ENCODE measurements around the gene UST.
A peak's percentile ranks its signal among the peaks of the same experiment; 100 is the strongest.

UST gene

GRCh38 chr6:149111556-149112115, 364.8 kb downstream of the UST start:
- H3K4me1 Mint-ChIP-seq (ENCODE audit: low read depth) = peaks cover 50% of the 10 kb centered on the region
- peak overlapping the region; percentile 63 for H3K27ac Mint-ChIP-seq
- peaks cover 2% of the 10 kb centered on the region for H3K27me3 Mint-ChIP-seq
- H3K9me3 Mint-ChIP-seq = no peaks in the 10 kb centered on the region
- no peak overlapping the region for H3K4me3 Mint-ChIP-seq
- intact Hi-C loops (cut with micrococcal nuclease) = no loop called here
- H3K36me3 Mint-ChIP-seq (ENCODE audit: low read depth) = no peaks in the 10 kb centered on the region

DNA sequence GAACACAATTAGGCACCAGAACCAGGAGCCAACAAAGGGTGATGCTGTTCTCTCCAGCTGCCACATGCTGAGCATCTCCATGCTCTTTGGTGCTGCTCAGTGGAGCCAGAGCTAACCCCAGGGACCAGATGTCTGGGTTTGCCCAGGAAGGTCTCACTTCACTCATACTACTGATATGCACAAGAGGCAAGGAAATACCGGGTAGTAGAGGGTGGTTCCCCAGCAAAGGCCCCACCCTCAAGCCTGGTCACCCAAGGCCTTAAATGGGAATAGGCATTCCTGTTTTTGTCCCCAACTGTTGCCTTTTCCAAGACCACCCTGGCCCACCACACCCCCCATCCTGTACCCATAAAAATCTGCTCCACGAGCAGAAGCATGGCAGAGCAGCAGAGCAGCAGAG, 366.1 kb downstream of the UST start:
- no peak overlapping the region for H3K4me3 Mint-ChIP-seq
- H3K4me1 Mint-ChIP-seq (ENCODE audit: low read depth) = peaks cover 50% of the 10 kb centered on the region
- H3K27me3 Mint-ChIP-seq = peaks cover 4% of the 10 kb centered on the region
- intact Hi-C loops (cut with micrococcal nuclease) = no loop called here
- no peaks in the 10 kb centered on the region for H3K9me3 Mint-ChIP-seq
- peak overlapping the region; percentile 25 for H3K27ac Mint-ChIP-seq
- H3K36me3 Mint-ChIP-seq (ENCODE audit: low read depth) = no peaks in the 10 kb centered on the region

- H3K9me3 Mint-ChIP-seq = no peaks in the 10 kb centered on the region
- H3K4me3 Mint-ChIP-seq = no peak overlapping the region
- H3K36me3 Mint-ChIP-seq (ENCODE audit: low read depth) = no peaks in the 10 kb centered on the region
- no peak overlapping the region for H3K27ac Mint-ChIP-seq
- peaks cover 44% of the 10 kb centered on the region for H3K4me1 Mint-ChIP-seq (ENCODE audit: low read depth)
- H3K27me3 Mint-ChIP-seq = peaks cover 4% of the 10 kb centered on the region
- intact Hi-C loops (cut with micrococcal nuclease) = no loop called here
These were observed 367.3 kb downstream of the UST start for GRCh38 chr6:149114167-149114566.

DNA sequence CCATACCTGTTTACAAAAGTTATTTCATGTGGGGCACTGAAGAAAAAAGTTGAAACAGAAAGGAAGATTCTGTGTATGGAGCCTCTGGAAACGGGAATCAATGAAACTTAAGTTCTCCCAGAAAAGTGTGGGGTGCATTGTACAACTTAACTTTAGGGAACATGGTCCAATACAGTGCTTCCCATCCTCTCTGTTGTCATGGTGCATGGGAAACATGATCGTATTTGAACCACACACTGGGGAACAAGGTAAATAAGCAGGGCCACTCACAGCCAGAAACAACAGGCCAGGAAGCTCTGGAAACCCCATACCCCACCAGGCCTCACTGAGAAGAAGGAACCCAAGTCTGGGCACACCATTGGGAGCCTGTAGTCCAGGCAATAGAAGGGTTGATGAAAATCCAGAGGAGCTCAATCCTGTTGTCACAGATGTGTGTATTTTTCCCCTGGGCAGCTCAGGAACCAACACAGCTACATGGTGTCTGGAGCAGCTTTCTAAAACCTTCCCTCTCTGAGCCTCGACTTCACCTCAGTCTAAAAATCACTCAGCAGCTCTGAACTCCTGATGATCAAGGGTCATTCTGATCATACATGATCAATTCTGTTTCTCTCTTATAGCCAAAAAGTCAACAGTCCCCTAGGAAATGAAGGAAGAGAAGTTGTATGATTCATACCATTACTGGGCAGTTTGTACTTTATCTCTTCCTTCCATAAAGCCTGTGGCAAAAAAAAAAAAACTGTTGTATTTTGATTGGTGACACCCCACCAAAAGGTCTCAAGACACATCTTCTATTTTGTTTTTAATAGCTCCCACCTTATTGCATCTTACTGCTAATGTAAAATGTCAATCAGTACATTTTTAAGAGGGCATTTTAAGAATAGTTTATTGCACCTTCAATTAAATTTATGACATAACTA, 372.2 kb downstream of the UST start:
- Mint-ChIP-seq H3K4me1 (ENCODE audit: low read depth) (peaks cover 21% of the 10 kb centered on the region), H3K27me3 (peaks cover 4% of the 10 kb centered on the region), H3K27ac (no peak overlapping the region), H3K9me3 (no peaks in the 10 kb centered on the region), H3K4me3 (no peak overlapping the region), H3K36me3 (ENCODE audit: low read depth) (no peaks in the 10 kb centered on the region)
- intact Hi-C loops (cut with micrococcal nuclease) = no loop called here

DNA sequence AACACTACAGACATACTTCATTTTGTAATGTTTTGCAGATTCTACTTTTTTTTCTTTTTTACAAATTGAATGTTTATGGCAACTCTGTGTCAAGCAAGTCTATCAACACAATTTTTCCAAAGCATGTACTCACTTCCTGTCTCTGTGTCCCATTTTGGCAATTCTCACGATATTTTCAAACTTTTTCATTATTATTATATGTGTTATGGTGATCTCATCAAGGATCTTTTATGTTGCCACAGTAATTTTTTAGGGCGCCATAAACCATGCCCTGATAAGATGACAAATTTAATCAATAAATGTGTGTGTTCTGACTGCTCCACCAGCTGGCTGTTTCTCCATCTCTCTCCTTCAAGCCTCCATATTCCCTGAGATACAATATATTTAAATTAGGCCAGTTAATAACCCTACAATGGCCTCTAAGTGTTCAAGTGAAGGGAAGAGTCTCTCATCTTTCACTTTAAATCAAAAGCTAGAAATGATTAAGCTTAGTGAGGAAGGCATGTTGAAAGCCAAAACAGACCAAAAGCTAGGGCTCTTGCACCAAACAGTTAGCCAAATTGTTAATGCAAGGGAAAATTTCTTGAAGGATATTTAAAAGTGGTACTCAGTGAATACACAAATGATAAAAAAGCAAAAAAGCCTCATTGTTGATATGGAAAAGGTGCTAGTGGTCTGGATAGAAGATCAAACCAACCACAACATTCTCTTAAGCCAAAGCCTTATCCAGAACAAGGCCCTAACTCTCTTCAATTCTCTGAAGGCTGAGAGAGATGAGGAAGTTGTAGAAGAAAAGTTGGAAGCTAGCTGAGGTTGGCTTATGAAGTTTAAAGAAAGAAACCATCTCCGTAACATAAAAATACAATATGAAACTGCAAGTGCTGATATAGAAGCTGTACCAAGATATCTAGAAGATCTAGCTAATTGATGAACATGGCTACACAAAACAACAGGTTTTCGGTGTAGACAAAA, 376.3 kb downstream of the UST start:
- Mint-ChIP-seq H3K27ac (no peak overlapping the region), H3K36me3 (ENCODE audit: low read depth) (no peaks in the 10 kb centered on the region)

DNA sequence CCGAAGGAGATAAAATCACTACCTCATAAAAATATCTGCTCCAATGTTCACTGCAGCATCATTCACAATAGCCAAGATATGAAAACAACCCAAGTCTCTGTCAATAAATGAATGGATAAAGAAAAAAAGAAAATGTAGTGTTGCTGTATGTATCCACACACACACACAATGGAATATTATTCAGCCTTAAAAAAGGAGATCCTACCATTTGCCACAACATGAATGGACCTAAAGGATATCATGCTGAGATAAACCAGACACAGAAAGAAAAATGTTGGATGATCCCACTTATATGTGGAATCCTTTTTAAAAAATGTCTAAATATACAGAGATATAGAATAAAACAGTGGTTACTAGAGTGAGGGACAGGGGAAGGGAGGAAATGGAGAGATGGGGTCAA, 378.5 kb downstream of the UST start:
- Mint-ChIP-seq H3K27me3 (no peaks in the 10 kb centered on the region), H3K9me3 (no peaks in the 10 kb centered on the region), H3K27ac (no peak overlapping the region), H3K36me3 (ENCODE audit: low read depth) (no peaks in the 10 kb centered on the region), H3K4me1 (ENCODE audit: low read depth) (peaks cover 31% of the 10 kb centered on the region), H3K4me3 (no peak overlapping the region)
- intact Hi-C loops (cut with micrococcal nuclease) = no loop called here

More for the DNA sequence above, 376.3 kb downstream of the UST start:
- peaks cover 15% of the 10 kb centered on the region for H3K4me1 Mint-ChIP-seq (ENCODE audit: low read depth)
- no peaks in the 10 kb centered on the region for H3K9me3 Mint-ChIP-seq
- intact Hi-C loops (cut with micrococcal nuclease) = no loop called here
- H3K4me3 Mint-ChIP-seq = no peak overlapping the region
- no peaks in the 10 kb centered on the region for H3K27me3 Mint-ChIP-seq

Data from dendritic cell treated with granulocyte-macrophage colony-stimulating factor and Interleukin-4, amounts not matched to agents 40 ng/mL and 50 ng/mL, for 4 days (primary cell).